GM19395 (cell line): ENCODE data around the gene CDRT15.
A peak's percentile ranks its signal among the peaks of the same experiment; 100 is the strongest.
"Not testable (repeated sequence)": the region's sequence is repeated elsewhere in the genome, so short reads cannot be mapped to it uniquely, and the experiment has no call there.

ENCODE experiments used
- ATAC-seq: cut with Tn5 transposase; IDR thresholded peaks from one replicate; pipeline ENCODE4 v1.9.1; 2021; ENCODE audit warnings: mild to moderate bottlenecking, moderate library complexity; ENCODE audit not compliant: unreplicated experiment

CDRT15 gene

DNA sequence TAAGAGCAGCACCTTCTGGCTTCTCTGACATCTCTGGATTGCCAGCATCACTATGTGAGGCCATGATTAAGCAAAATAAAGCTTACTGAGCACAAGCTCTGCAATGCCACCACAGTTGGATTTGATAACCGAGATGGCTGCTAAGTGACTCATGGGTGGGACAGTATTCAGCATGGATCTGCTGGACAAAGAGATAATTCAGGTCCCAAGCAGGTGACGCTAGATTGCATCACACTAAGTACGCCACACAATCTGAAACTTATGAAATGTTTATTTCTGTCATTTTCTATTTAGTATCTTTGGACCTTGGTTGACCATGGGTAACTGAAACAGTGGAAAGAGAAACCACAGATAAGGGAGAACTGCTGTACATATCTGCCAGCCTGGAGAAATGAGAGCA is 27.4 kb downstream of the CDRT15 start:
- no peak for ATAC-seq

DNA sequence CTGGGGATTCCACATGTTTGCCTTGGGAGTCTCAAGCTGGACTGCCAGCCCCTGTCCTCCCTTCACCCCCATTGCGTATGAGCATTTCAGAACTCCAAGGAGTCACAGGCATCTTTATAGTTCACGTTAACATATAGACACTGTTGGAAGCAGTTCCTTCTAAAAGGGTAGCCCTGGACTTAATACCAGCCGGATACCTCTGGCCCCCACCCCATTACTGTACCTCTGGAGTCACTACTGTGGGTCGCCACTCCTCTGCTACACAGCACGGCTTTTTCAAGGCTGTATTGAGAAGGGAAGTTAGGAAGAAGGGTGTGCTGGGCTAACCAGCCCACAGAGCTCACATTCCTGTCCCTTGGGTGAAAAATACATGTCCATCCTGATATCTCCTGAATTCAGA is 28.9 kb downstream of the CDRT15 start:
- no peak for ATAC-seq

DNA sequence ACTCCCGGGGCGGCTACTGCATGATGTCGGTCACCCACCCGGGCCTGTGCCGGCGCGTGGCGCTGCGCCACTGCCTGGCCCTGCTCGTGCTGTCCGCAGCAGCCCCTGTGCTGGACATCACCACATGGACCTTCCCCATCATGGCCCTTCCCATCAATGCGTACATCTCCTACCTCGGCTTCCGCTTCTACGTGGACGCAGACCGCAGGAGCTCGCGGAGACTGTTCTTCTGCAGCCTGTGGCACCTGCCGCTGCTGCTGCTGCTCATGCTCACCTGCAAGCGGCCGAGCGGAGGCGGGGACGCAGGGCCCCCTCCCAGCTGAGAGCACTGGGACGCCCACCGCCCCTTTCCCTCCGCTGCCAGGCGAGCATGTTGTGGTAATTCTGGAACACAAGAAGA is 29.8 kb downstream of the CDRT15 start:
- ATAC-seq = no peak

DNA sequence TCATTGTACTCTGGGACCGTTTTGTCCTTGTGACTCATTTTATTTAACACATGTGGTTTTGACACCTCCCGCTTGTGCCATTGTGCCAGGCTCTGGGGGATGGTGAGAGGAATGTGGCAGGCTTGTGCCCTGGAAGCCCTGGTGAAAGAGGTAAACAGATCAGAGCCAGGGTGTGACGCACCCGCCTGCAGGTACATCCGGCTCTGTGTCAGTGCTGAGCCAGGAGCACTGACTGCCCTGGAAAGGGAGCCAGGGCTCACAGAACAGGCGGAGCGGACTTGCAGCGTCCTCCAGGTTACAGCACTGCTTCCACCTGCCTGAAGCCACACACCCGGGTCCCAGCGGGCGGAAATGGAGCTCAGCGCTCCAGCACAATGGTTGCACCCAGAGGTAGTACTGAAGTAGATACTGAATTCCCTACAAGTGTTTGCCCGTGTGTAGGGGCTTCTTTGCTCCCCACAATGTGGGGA is 30.6 kb downstream of the CDRT15 start:
- ATAC-seq = no peak

DNA sequence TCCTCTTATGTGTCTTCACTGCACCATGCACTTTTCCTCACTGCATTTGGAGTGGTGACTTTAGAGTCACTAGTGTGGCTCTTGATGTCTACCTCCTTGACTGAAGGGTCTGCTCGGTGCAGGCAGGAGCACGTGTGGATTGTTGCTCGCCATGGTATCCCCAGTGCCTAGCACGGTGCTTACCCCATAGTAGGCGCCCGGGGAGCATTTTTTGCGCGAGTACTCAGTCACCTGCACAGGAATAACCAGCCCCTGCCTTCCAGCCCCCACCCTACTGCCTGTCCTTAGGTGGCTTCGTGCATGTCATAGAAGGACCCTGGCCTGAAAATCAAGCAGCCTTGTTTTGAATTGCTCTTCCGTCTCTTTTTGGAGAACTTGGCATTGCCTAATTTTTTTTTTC is 31.3 kb downstream of the CDRT15 start:
- no peak for ATAC-seq

DNA sequence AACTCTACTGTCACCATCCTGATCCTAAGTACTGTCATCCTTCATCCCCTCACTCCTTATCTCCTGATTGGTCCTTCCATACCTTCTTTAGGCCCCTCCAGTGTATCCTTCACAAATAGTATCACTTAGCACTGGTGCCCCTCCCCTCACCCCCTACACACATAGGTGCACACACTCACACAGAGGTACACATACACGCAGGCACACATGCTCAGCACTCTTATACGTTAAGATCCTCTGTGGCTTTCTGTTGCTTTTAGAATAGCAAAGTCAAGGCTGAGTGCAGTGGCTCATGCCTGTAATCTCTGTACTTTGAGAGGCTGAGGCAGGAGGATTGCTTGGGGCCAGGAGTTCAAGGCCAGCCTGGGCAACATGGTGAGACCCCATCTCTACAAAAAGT is 32.1 kb downstream of the CDRT15 start:
- ATAC-seq = no peak

DNA sequence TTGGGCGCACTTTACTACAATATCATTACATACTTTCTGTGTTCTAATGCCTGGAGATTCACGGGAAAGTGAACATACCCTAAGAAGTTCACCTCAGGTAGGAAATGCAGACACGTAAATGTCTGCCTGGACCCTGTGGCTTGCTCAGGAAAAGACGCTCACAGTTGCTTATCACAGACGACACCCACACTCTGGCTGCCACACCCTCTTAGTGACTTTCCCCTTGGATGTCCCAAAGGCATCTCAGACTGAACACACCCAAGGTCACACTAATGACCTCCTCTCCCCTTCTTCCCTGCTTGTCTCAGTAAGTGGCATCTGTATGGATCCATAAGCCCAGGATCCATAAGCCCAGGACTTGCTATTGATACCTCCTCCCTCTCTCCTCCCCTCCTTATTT is 32.6 kb downstream of the CDRT15 start:
- no peak for ATAC-seq

DNA sequence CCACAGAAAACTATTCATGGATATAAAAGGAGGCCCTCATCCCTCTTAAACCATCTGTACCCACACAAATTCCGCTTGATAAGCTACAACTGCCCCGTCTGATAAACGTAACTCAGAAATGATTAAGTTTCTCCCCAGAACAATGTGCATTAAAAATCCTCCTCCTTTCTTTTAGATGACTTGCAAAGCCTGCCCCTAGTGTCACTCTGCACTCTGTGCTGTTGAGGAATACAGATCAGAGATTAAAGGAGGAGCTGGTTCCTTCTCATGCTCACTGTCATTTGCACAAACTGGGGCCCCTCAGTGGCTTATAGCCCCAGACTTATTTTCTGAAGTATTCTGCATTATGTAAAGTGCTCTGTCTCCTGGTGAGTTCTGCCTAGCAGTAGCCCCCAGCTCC is 33.3 kb downstream of the CDRT15 start:
- no peak for ATAC-seq

DNA sequence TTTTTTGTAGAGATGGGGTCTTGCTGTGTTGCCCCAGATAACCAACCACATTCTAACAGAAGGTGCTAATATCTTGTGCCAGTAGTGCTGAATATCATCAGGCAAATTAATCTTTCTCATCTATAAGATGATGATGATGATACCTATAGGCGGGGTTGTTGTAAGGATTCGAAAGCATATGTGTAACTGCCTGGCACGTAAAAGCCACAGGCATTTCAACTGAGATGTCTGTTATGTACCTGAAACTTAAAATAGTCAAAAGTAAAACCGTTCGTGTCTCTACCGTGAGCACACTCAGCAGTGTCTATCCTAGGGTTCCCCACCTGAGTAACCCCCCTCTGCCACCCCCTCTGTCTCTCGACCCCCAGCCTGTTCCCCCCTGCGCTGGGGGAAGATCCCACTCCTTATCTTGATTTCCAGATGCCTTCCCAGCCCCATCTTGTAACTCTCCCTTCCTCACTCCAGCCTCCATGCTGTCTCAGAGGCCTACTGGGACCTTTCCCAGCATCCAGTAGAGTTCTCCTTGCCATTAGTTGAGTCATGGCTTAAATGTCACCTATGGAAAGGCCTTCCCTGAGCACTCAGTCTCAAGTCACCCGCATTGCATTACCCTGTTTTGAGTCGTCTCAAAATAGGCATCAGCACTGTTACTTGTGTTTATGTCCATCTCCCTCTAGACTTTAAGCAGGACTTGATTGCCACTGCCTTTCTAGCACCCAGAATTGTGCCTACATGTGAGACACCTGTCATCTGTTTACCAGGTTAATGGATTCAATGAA is 34.1 kb downstream of the CDRT15 start:
- no peak for ATAC-seq

DNA sequence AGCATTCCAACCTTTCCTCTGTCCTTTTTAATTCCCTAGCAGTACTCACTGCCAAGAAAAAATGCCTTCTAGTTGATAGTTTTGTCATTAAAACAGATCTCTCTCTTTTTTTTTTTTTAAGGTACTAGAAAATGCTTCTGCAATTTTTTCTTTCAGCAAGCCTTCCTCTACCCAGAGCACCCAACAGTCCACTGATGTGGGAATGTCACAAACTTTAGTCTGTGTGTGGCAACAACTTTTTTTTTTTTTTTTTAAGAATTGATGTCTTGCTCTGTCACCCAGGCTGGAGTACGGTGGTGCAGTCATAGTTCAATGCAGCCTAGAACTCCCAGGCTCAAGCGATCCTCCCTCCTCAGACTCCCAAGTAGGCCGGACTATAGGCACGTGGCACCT is 34.7 kb downstream of the CDRT15 start:
- no peak for ATAC-seq

DNA sequence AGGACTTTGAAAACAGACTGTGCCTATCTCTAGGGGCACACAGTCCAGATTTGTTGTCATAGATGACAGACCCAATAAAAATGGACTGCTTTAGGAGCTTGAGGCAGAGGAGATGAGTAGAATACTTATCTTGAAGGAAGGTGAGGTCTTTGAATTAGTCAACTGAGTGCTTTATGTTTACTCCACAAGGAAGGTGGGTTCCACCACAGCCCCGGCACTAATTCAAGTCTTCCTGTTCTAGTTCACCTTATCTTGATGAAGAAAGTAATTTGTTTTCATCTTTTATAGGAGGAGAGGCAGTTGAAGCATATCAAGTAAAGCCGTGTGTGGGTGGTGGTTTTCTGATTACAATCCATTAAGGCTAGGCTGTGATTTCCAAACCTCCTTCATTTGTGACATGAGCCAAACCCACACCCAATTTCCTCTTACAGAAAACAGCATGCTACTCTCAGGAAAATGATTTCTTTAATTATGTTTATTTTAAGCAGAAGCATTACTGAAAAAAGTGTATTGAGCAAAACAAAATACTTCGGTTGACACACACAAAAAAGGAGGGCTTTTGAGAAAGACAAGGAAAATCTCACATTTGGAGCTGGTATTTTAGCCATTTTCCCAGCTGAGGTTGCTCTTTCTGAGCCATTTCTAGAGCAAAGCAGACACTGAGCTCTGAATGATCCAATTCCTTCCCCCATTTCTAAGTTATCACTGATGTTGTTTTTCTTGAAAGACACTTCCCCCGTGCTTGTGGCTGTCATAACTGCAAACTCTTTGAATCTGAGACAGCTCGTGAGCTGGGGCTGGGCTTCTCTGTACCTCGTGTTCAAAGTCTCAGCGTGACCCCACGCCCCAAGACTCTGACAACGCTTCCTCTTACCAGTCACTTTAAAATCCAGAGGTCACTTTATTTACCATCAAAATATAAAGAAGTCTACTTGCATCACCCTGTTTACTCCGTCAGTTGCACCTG is 35.4 kb downstream of the CDRT15 start:
- ATAC-seq = no peak

DNA sequence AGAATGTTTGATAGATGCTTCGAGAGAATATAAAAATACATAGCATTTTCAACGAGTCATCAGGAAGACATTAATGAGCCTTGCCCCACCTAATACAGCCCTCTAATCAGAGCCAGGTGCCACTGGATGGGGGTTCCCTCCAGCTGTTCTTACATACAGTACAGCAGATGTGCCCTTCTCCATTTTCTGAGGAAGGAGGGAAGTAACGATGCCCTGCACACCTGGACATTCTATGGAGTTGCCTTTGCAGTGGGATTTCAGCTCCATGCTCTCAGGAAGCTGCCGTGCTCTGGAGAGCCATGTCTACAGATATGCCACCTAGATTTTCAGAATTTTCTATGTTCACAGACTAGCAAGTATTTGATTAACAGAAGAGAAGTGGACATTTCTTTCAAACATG is 36.3 kb downstream of the CDRT15 start:
- ATAC-seq = no peak

DNA sequence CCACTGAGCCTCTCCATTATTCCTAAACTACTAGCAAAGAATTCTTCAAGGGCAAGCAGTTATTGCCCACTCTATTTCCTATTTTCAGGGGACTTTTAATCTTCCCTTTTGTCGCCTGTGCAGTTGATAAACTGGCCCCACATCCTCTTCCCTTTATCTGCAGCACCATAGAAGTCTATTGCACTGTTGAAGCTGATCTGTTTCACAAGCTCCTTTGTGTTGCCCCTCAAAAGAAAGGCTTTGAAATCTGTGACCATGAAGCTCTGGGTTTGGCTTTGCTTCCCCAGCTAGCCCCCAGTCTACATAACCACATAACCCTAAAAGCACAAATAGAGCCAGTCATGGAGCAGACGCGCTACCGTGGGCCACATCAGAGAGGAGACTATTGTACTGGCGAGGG is 37.1 kb downstream of the CDRT15 start:
- no peak for ATAC-seq

DNA sequence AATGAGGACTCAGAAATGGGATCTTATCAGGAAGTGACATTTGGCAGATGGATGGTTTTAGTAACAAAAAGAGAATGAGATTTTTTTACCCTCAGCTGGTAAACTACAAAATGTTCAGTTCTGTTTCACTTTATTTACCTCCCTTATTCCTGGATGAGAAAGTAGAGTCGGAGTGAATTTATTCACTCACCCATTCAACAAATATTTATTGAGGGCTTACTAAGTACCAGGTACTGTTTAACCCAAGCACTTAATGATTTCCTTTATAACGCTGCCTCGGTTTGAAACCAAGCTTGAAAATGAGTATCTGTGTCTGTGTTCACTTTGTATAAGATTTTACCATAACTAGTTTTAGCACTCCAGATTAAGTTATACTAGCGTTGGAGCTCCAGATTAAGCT is 38.1 kb downstream of the CDRT15 start:
- no peak for ATAC-seq

DNA sequence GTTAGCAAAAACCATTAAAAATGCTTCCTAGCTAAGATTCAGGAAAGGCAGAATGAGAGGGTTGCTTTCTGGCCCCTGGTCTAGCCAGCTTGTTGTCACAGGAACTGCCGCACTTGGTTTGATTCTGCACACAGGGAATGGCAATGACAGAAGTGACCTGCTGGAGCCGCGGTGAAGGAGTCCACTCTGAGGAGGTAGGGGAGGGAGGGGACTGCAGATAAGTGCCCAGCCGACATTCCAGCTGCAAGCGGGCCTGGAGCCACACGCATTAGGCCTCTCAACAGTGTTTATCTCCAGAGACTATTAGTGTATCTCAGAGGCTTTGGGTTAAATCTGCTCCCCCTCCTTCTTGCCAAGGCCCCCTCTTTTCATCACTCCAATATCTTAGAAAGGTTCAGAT is 38.6 kb downstream of the CDRT15 start:
- ATAC-seq = no peak

DNA sequence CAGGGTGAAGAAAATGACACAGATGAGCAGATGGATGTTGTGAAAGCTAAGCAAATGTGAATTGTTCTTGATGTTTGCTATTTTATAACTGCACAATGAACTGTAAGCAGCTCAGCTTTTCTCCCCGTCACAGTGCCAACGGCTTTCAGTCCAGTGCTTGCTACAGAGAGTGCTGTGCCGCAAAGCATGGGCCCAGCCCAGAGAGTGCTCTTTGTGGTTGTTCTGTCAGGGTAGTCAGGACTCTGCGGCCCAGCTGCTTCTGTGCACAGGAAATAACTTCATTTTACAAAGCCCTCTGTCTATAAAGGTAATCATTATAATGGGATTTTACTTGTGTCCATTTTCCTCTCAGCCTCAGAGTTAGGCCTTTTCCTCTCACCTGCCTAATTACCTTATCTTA is 39.1 kb downstream of the CDRT15 start:
- no peak for ATAC-seq

DNA sequence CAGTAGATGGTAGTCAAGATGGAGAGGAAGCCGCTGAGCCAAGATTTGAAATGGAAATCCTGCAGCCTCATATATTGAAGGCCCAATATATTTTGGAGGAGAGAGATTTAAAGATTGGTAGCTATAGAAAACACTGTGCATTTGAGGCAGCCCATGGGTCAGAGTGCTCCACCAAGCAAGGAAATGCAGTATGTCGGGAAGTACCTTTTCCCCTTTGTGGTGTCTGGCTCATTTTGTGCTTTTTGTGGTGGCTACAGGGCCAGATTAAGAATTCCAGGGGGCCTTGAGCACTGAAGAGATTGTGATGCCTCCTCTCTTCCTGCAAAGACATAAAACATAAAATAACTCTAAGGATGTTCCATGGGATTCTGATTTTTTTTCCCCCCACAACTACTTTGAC is 39.6 kb downstream of the CDRT15 start:
- no peak for ATAC-seq

DNA sequence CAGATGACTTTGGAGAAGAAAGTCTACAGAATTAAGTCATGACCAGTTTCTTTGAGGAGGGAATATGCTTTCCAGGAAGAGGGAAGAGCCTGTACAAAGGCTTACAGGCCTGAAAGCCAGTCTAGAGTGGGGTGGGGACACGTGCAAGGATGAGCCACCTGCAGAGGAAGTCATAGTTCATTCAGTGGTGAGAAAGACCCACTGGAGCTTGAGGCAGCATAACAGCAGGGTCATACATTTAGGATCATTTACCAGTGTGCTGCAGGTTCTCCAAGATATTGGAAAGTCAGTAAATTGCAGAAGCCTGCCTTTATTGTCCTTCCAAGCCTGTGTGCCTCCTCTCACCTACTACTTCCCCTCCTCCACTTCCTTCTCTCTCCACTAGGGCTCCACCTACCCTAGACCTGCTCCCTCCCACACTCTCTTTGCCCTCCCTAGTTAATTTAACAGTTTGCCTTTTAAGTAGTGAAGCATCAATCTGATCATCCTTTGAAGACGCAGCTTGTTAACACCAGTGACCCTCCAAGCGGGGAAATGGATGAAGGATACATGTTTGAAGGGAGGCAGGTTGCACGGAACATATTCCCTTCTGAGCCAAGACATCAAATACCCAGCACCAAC is 40.2 kb downstream of the CDRT15 start:
- peak; percentile 57 for ATAC-seq

DNA sequence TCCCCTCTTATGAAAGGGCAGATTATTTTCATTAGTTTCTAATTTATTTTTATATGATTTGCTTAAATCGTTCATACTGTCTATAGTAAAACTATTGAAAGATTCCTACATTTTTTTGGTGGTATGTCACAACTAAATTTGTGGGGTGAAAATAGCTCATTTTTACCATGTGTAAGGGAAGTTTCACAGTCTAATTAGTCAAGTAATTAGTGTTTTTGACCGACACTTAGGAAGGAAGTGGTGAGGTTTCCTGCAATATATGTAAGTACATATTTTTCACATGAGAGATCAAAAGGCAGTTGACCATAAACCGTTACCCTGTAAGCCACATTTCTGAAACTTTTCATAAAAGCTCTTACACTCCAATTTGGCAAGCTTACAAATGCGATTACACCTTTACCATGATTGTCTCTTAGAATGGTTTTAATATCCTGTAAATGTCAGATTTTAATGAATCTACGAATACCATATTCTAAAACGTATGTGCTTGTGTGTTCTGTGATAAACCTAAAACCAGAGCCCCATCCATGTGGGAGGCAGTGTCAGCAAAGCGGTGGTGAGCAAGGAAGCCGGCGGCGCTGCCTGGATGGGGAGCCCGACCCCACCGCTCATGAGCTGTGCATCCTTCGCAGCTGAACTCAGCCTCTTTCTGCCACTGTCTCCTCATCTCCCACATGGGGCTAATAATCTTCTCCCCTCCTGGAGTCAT is 43.9 kb downstream of the CDRT15 start:
- not testable (repeated sequence) for ATAC-seq

DNA sequence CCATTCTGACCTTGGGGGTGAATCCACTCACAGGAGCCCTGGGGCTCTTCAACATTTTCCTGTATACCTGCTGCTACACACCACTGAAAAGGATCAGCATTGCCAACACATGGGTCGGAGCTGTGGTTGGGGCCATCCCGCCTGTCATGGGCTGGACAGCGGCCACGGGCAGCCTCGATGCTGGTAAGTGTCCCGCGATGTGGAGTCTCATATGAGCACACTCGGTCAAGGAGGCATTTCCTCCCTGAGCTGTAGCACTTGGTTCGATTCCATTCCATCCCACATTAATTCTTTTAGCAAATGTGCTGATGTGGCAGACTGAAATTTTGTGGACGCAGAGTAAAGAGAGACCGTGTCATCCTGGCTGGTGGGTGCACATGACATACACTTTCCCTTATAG is 44.6 kb downstream of the CDRT15 start:
- not testable (repeated sequence) for ATAC-seq

DNA sequence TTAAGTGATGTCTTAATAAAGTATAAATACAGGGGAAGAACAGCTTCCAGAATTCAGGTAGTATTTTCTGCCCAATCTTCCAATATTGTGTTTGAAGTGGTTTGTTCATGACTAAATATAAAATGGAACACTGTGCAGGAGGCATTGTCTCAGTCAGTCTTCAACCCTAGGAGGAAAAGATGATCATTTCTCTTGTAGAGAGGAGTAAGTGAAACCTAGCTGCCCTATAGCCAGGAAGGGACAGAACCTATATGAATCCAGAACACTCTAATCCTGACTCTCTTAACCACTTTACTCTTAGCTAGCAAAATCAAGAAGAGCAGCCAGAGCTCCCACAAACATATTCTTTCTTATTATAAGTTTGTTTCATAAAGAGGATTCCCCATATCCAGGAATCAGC is 45.2 kb downstream of the CDRT15 start:
- not testable (repeated sequence) for ATAC-seq
